ENCODE results near the gene SPATC1L. TPM values are rescaled to one million over a fixed set of nuclear protein-coding genes. Genes with fewer than 3 reads are reported as not detected.

SPATC1L gene
- total and polyA plus RNA-seq, 2 of the 8 experiments (the other 6 are each of a cell fraction or from before 2014, with no cell fraction given), result 24.9 to 50.0 TPM

DNA sequence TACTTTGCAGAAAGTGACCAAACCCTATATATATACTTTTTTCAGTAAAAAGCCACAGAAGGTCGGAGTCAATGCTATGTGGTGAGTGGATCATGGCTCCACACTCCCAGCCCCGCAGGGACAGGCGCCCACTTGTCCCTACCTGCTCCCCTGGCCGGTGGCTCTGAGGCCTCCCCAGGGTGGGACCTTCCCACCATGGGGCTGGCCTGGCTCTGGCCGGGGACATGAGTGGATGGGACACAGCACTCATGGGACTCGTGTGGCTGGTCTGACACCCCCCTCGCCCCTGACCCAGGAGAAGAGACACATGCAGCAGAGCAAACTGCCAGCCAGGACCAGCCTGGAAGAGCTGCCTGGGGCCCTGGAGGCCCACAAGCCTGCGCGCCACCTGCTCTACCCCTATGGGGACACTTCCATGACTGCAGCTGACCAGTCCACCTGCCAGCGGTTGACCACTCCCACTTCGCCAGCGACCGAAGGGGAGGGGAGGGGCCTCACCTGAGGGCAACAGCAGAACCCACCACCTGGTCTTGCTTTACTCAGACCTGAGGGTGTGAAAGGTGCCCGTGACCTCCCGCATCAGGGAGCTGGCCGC, 2.2 kb downstream of the SPATC1L start:
- no peaks in the 10 kb centered on the region for H3K27me3 ChIP-seq (replicated peaks in 1 of 4; ENCODE audit: control insufficient read depth in 3 of 4, extremely low read depth in 1 of 4, insufficient read depth in 3 of 4, low read length in 3 of 4)
- H3K56ac ChIP-seq (replicated peaks; ENCODE audit: insufficient read length, low read depth, low read length), result no peak overlapping the region
- no peak overlapping the region for H3K14ac ChIP-seq (ENCODE audit: insufficient read length)
- peaks cover 8% of the 10 kb centered on the region for H3K23me2 ChIP-seq (ENCODE audit: low read depth, low read length)
- DNase-seq (ENCODE audit: low read depth in 1 of 2, low spot score in 2 of 2) (no peak), FAIRE-seq (no peak)
- no peak overlapping the region for H3K23ac ChIP-seq (ENCODE audit: insufficient read length)
- no peak overlapping the region for H3K27ac ChIP-seq (ENCODE audit: low read depth, low read length)
- no peak overlapping the region for H4K91ac ChIP-seq (replicated peaks; ENCODE audit: insufficient read length, low read length)
- no peak overlapping the region for H2BK12ac ChIP-seq (ENCODE audit: low read depth, low read length)
- H2AFZ ChIP-seq (ENCODE audit: low read length), result no peak overlapping the region
- H2BK120ac ChIP-seq (replicated peaks; ENCODE audit: low read depth, low read length), result no peak overlapping the region
- CTCF ChIA-PET (ENCODE audit: partially characterized antibody), result interaction anchor here (0.7 to 1.8 kb wide), 7 partner anchors 20 to 208 kb away, joined by 3 to 8 read pairs (median 3); no protein-coding TSS in a partner anchor
- peaks cover 0 to 20% (median 9%) of the 10 kb centered on the region in 4 experiments; a peak in 5 of 7 replicates for H3K4me1 ChIP-seq (replicated peaks in 1 of 4; ENCODE audit: control insufficient read depth in 3 of 4, insufficient read depth in 4 of 4, low read length in 3 of 4)
- H2BK20ac ChIP-seq (ENCODE audit: low read length), result no peak overlapping the region
- H3K36me3 ChIP-seq (ENCODE audit: control insufficient read depth in 2 of 4, insufficient read depth in 4 of 4, low read length in 3 of 4), result peaks cover 0 to 2% (median 0%) of the 10 kb centered on the region in 4 experiments; a peak in 1 of 8 replicates
- no peak overlapping the region; the same call in 1 of the 2 replicates for H3K18ac ChIP-seq (ENCODE audit: extremely low read depth, low read length)
- no peak overlapping the region for H3K4ac ChIP-seq (replicated peaks; ENCODE audit: insufficient read length, low read depth, low read length)
- 99% methylated on average over 12 of the region's 16 CpGs; no CpG with 5 or more reads in 1 of the 2 experiments for WGBS, 2 experiments (ENCODE audit: extremely low coverage in 1 of 2, insufficient coverage in 1 of 2, insufficient read length in 1 of 2, insufficient replicate concordance in 2 of 2, low coverage in 1 of 2, low lambda C conversion rate in 2 of 2, missing lambda C conversion rate in 1 of 2)
- no peak overlapping the region for H3K4me2 ChIP-seq (ENCODE audit: insufficient read depth in 1 of 2, low read depth in 2 of 2, low read length in 2 of 2)
- H4K20me1 ChIP-seq (replicated peaks in 1 of 2; ENCODE audit: control insufficient read depth in 1 of 2, insufficient read depth in 2 of 2, low read length in 2 of 2), result peaks cover 0 to 11% of the 10 kb centered on the region in 2 experiments
- H3K79me2 ChIP-seq (ENCODE audit: control insufficient read depth in 1 of 2, insufficient read depth in 2 of 2, low read length in 2 of 2), result peaks cover 0 to 12% of the 10 kb centered on the region in 2 experiments; a peak in 2 of 4 replicates
- no peak overlapping the region for H4K8ac ChIP-seq (ENCODE audit: extremely low read depth, insufficient read depth, low read length)
- H2BK15ac ChIP-seq (ENCODE audit: low read length), result no peak overlapping the region
- H4K5ac ChIP-seq (ENCODE audit: insufficient read length, low read depth, low read length), result no peak overlapping the region
- POLR2A ChIA-PET (ENCODE audit: partially characterized antibody), result interaction anchor here (0.6 to 1.8 kb wide), 2 partner anchors 11 to 40 kb away, joined by 3 to 6 read pairs; no protein-coding TSS in a partner anchor
- H3K4me3 ChIP-seq (ENCODE audit: extremely low read depth in 1 of 4, insufficient read depth in 2 of 4, low read depth in 3 of 4, low read length in 4 of 4), result no peak overlapping the region
- H3K9ac ChIP-seq (replicated peaks in 1 of 4; ENCODE audit: extremely low read depth in 1 of 4, low read depth in 3 of 4, low read length in 3 of 4), result no peak overlapping the region
- H3K79me1 ChIP-seq (ENCODE audit: low read depth, low read length), result peaks cover 5% of the 10 kb centered on the region; the same call in 1 of the 2 replicates
- H2BK5ac ChIP-seq (ENCODE audit: low read depth, low read length), result no peak overlapping the region
- H2AK5ac ChIP-seq (ENCODE audit: low read depth, low read length), result no peak overlapping the region
- H3K9me3 ChIP-seq (ENCODE audit: insufficient read depth in 2 of 2, low read depth in 1 of 2, low read length in 1 of 2), result no peaks in the 10 kb centered on the region
- TF ChIP-seq POLR2AphosphoS5 (IDR thresholded peaks at IDR 0.05; ENCODE audit: low read depth, low read length) (no peak), RAD21 (IDR thresholded peaks at IDR 0.05 in 1 of 2, conservative IDR thresholded peaks at IDR 0.05 in 1 of 2; ENCODE audit: low read depth in 2 of 2, low read length in 2 of 2) (no peak), CHD1 (IDR thresholded peaks at IDR 0.05; ENCODE audit: low read depth, low read length) (no peak), SP4 (IDR thresholded peaks at IDR 0.05; ENCODE audit: low read length) (no peak), SIN3A (conservative IDR thresholded peaks at IDR 0.05 in 1 of 2, IDR thresholded peaks at IDR 0.05 in 1 of 2; ENCODE audit: low read depth in 1 of 2, low read length in 2 of 2) (no peak), JUND (IDR thresholded peaks at IDR 0.05; ENCODE audit: low read length) (no peak), TBP (IDR thresholded peaks at IDR 0.05; ENCODE audit: low read depth, low read length) (no peak), RBBP5 (IDR thresholded peaks at IDR 0.05; ENCODE audit: borderline replicate concordance, low read depth, low read length) (no peak), GABPA (IDR thresholded peaks at IDR 0.05; ENCODE audit: borderline replicate concordance, insufficient read depth, low read length) (no peak)
- TF ChIP-seq, protein P1, sequence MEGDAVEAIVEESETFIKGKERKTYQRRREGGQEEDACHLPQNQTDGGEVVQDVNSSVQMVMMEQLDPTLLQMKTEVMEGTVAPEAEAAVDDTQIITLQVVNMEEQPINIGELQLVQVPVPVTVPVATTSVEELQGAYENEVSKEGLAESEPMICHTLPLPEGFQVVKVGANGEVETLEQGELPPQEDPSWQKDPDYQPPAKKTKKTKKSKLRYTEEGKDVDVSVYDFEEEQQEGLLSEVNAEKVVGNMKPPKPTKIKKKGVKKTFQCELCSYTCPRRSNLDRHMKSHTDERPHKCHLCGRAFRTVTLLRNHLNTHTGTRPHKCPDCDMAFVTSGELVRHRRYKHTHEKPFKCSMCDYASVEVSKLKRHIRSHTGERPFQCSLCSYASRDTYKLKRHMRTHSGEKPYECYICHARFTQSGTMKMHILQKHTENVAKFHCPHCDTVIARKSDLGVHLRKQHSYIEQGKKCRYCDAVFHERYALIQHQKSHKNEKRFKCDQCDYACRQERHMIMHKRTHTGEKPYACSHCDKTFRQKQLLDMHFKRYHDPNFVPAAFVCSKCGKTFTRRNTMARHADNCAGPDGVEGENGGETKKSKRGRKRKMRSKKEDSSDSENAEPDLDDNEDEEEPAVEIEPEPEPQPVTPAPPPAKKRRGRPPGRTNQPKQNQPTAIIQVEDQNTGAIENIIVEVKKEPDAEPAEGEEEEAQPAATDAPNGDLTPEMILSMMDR (IDR thresholded peaks at IDR 0.05; ENCODE audit: control extremely low read depth in 1 of 3, insufficient read depth in 1 of 3, low read depth in 1 of 3, low read length in 3 of 3), result no peak
